ENCODE data around the gene METRN.

Gene METRN

GRCh38 chr16:714558-715476, at the start of gene METRN:
TSS of gene METRN (plus strand) at chr16:715118. CDS start at chr16:715290, 172 bp downstream.
- DNase-seq (ENCODE audit: low spot score), result peak; percentile 82

- no peak for DNase-seq (ENCODE audit: low spot score)
Measured at GRCh38 chr16:666572-666971, 48.3 kb upstream of the METRN start.

GRCh38 chr16:667113-667779, 47.7 kb upstream of the METRN start:
- no peak for DNase-seq (ENCODE audit: low spot score)

GRCh38 chr16:667780-668518, 47.0 kb upstream of the METRN start, which contains the start of gene RHOT2:
TSS of gene RHOT2 (plus strand) at chr16:668132. CDS start at chr16:668200, 68 bp downstream.
- DNase-seq (ENCODE audit: low spot score), result peak; percentile 89

GRCh38 chr16:668519-669171, 46.3 kb upstream of the METRN start:
- no peak for DNase-seq (ENCODE audit: low spot score)

DNA sequence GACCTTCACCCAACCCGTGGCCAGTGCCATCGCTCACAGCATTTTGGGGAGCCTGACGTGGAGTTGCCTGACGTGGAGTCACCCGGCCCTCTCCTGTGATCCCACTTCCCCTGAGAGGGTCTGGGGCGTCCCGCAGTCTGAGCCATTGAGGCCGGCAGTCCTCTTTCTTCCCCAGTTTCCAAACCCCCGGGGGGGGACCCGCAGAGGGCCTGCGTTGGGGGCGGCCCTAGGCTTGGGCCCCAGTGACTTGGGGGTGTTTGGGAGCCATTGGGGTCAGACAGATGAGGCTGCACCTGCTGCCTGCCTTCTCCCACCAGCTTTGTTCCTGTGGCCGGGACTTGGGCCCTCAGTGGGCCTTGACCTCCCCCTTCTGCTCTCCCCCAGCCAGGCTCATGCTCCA, 45.3 kb upstream of the METRN start:
- DNase-seq (ENCODE audit: low spot score), result no peak

- DNase-seq (ENCODE audit: low spot score), result no peak
Measured at GRCh38 chr16:670485-671352, 44.2 kb upstream of the METRN start.

DNA sequence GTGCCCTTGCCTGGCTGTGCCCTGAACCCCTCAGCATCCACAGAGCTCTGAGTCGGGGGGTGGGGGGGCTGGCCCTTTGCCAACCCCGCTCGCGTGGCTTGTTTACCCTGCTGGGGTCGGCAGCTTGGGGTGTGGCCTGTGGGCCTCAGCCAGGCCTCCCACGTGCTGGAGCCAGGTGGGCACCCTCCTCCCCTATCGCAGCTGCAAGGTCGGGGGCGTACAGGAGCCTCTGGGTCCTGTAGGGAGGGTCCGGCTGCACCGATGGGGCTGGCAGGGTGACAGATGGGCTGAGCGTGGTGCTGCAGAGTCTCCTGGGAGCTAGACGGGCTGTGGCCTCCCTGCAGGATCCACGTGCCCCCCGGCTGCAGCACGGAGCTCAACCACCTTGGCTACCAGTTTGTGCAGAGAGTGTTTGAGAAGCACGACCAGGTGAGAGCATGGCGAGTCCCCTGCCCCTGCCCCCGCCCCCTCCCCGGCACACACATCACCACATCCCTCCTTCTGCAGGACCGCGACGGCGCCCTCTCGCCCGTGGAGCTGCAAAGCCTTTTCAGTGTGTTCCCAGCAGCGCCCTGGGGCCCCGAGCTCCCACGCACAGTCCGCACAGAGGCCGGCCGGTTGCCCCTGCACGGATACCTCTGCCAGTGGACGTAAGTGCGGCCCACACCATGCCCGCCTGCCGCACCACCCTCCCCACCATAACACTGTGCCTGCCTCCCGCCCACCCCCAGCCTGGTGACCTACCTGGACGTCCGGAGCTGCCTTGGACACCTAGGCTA, 43.4 kb upstream of the METRN start:
- no peak for DNase-seq (ENCODE audit: low spot score)

DNA sequence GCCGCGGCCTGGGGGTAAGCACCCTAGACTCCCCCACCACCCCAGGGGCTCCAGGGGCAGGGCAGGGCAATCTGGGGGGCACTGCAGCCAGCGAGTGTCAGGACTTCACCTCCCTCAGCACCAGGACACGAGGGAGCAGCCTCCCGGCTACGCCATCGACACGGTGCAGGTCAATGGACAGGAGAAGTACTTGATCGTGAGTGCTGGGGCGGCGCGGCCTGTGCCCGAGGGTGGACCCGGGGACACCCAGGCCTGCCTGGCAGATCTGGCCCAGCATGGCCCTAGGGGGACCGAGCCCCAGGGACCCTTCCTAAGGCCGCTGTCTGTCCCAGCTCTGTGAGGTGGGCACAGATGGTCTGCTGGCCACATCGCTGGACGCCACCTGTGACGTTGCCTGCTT, 42.5 kb upstream of the METRN start:
- no peak for DNase-seq (ENCODE audit: low spot score)

- no peak for DNase-seq (ENCODE audit: low spot score)
Measured at GRCh38 chr16:672851-673250, 42.1 kb upstream of the METRN start.

DNA sequence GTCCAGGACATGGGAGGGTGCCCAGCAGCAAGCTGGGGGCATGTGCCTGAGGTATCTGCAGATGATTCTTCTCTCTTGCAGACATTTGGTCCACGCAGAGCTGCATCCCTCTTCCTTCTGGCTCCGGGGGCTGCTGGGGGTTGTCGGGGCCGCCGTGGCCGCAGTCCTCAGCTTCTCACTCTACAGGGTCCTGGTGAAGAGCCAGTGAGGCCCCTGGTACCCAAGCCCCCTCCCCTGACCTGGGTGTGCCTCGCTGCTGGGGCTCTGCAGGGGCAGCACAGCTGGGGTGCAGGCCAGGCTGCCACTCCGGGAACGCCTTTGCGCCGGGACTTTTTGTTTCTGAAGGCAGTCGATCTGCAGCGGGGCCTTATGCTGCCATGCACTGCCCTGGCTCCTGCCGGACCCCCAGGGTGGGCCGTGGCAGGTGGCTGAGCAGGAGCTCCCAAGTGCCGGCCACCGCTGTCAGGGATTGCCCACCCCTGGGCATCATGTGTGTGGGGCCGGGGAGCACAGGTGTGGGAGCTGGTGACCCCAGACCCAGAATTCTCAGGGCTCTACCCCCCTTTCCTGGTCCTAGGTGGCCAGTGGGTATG, 41.4 kb upstream of the METRN start:
- no peak for DNase-seq (ENCODE audit: low spot score)

DNA sequence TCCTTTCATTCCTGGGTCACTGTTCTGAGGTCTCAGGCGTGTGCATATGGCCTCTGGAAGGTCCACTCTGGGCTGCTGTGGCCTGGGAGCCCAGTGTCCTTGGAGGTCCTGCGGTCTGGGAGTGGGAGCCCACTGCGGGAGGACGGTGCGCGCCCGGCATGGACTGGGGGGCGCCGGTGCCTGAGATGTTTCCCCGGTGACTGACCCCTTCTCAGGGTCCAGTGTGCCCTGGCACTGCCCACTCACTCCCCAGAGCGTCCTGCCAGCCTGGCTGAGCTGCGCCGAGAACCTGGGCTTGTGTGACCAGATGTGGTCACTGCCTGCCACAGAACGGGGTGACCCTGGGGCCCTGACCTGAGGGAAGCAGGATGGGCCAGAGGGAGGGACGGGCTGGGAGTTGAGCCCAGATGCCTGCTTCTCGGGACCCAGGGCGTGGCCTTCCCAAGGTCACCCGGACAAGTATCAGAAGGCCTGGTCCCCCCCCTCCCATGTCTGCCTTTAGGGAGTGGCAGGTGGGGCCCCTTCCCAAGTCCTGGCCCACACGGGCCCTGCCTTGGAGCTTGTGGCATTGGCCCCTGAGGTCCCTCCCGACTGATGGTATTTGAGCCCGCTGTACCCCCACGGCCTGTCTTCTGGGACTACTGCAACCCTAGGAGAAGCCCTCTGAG, 40.6 kb upstream of the METRN start:
- no peak for DNase-seq (ENCODE audit: low spot score)

DNA sequence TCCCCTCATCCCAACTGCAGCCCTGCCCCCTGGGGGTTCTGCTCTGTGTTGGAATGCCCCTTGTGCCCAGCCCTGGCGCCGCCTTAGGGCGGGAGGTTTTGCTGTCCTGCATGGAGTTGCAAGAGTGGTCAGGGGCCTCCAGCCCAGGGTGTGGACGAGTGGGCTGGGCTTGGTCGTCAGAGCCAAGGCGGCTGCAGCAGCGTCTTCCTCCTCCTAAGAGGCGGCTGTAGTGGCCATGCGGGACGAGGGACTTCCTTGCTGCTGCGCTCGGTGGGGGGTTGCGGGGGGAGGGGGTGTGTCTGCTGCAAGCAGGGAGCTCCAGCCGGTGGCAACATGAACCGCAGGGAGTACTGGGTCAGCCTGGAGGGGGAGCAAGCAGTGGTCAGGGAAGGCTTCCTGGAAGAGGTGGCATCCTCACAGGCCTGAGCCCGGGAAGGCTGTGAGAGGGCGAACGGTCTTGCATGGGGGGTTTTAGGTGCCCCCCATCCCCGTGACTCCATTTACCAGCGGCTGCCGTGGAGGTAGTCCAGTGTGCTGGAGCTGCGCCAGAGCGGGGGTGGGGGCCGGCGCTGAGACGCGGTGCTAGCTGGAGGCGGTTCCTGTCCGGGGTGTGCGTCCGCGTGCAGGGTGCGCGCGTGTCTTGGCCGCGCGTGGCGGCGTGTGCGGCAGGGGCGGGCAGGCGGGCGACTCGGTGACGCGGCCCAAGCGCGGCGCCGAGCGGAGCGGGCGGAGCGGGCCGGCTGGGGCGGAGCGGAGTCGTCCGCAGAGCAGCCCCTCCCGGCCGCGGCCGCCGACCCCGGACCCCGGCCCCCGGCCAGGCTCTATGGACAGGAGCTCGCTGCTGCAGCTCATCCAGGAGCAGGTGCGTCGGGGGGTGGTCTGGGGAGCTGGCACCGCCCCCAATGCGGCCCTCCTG, 39.7 kb upstream of the METRN start, which contains the start of gene RHBDL1:
Gene RHBDL1, plus strand, starts transcription at position 704 of the 916 bp plus-strand sequence. Its CDS starts 120 bp downstream, at position 824.
- DNase-seq (ENCODE audit: low spot score), result no peak

GRCh38 chr16:675884-676564, 38.9 kb upstream of the METRN start:
- no peak for DNase-seq (ENCODE audit: low spot score)

GRCh38 chr16:676565-676902, 38.4 kb upstream of the METRN start:
- no peak for DNase-seq (ENCODE audit: low spot score)

DNA sequence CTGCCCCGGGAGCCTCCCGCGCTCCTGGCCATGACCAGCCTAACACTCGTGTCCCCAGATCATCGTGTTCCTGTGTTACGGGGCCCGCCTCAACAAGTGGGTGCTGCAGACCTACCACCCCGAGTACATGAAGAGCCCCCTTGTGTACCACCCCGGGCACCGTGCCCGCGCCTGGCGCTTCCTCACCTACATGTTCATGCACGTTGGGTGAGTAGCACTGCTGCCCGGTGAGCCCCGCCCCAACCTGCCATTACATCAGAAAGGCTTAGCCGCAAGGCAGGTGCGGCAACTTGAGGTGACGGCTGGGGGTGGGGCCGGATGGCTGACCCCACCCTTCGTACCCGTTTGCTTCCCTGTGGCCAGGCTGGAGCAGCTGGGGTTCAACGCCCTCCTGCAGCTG, 38.0 kb upstream of the METRN start:
- DNase-seq (ENCODE audit: low spot score), result no peak

Measured in cerebellar cortex (tissue), 1 donor.